GM20431 (cell line): ENCODE data around the gene PTPRT.
"Not testable (repeated sequence)": the region's sequence is repeated elsewhere in the genome, so short reads cannot be mapped to it uniquely, and the experiment has no call there.

Experiments
- in situ Hi-C: fragments of 300-500 bp; cut with MseI, MboI; formaldehyde crosslinking; loops from one replicate; pipeline ENCODE4 v1.15.0; 2020; ENCODE audit warnings: low sequenced_read_pairs; ENCODE audit not compliant: unreplicated experiment

Gene PTPRT

DNA sequence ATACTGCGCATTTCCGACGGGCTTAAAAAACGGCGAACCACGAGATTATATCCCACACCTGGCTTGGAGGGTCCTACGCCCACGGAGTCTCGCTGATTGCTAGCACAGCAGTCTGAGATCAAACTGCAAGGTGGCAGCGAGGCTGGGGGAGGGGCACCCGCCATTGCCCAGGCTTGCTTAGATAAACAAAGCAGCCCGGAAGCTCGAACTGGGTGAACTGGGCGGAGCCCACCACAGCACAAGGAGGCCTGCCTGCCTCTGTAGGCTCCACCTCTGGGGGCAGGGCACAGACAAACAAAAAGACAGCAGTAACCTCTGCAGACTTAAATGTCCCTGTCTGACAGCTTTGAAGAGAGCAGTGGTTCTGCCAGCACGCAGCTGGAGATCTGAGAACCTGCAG is 983.1 kb downstream of the PTPRT start:
- in situ Hi-C loops = not testable (repeated sequence)

DNA sequence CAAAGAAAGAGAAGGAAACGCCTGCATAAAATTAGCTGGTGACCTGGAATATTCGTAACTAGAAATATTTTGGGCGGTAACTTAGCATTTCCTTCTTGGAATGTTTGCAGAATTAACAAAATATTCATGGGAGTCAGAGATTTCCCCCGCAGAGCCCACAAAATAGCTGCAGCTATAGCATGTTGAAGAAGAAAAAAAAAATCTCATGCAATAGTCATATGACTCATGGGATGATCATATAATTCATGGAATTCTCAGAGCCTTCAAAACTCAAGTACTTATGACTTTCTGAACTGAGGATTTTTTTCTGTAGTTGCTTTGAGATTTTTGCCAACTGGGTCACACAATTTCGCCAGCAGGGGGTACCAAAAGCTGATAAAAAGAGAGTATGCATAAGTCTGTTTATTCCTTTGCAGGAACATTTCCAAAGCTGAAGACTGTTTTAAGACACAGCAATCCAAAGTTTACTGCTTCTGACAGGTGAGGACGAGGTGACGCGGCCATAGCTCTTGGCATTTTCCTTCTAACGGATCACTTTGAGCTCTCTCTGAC is 985.5 kb downstream of the PTPRT start:
- in situ Hi-C loops = no loop called here

DNA sequence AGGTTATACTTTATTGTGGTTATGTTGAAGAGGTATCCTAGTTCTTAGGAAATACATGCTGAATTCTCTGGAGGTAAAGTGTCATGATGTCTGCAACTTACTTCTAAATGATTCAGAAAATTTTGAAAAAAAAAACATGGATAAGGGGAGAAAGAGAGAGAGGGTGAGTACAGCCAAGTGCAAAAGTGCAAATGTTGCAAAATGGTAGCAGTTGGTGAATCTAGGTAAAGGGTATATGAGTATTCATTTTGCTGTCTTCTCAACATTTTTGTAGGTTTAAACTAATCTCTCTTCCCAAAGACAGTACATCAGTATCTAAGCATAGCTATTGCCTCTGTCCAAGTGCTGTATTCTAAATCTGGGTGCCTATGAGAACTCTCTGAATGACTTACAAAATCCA is 992.1 kb downstream of the PTPRT start:
- in situ Hi-C loops = no loop called here

DNA sequence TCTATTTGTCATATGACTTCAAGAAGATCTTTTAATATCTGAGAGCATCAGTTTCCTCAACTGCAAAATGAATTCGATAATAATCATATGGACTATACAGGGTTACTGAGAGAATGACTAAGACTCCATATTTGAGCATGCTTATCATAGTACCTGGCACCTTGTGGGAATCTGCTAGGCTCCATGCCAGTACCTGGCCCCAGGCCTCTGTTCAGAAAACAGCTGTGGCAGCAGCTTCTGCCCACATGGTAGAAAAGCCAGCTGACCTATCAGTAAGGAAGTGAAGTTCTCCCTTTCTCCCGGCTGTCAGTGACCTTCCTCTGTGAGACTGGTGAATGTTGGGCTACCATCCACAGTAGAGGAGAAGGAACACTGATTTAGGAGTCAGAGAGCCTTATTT is 996.6 kb downstream of the PTPRT start:
- in situ Hi-C loops = no loop called here

DNA sequence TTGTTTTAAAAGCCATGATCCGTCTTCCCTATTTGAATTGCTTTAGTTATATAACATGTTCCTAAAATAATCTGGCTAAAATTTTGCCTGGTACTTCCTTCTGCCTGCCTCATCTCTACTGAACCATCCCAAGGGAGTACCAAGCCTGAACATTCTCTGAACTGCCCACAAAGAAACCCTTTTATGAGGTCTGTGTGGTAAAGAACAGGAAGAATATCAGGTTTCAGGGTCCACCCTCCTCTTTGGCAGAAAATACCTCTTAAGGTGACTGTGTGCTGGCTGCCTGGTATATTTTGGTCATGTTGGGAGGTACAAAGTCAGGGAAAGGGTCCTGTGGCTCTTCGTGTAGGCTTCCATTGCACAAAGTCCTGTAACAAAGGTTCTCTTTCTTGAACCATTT is 997.4 kb downstream of the PTPRT start:
- in situ Hi-C loops = no loop called here

DNA sequence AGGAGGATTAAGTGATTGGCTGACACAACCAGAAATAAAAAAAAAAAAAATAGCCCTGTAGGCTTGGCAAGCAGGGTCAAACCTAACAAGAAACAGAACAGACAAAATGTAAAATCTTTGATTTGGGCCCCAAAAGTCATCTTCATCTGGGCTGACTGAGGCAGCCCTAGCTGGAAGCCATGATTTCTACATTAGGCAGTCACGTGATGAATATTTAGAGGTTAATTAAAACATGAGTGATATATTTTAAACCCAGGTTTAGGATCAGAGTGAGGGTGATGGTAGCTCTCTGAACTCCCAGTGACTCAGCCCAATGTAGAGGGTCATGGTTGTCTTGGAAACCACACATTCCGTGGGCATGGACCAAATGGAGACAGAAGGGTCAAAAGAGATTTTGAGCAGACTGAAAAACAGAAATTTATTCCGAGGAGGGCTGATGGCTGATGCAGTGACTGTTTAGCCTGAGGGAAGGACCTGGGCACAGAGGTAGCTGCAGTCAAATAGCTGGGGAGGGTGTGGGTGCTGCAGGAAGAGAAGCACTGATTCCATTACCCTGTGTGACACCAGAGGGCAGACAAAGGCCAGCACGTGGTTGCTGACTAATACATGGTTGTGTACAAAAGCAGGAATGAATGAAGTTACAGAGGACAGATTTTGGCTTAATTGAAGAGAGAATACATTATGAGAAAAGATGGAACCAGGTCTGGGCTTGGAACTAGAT is 998.4 kb downstream of the PTPRT start:
- in situ Hi-C loops = no loop called here

DNA sequence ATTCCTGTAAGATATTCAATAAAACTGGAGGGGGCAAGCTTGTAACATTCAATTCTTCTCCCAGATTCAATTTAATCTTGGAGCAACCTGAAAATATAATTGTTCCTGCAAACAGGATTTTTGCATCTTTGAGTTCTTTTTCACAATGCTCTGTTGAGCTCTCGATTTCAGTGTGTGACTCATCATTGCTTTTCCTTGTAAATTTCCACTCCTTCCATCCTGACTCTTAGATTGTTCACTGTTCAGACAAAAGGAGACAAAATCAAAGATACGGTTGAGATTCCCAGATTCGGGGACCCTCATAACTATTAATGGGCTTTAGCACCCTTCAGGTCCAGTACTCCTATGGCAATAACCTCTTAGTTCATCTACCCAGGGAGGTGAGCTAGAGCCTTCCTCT is 999.6 kb downstream of the PTPRT start:
- in situ Hi-C loops = no loop called here

DNA sequence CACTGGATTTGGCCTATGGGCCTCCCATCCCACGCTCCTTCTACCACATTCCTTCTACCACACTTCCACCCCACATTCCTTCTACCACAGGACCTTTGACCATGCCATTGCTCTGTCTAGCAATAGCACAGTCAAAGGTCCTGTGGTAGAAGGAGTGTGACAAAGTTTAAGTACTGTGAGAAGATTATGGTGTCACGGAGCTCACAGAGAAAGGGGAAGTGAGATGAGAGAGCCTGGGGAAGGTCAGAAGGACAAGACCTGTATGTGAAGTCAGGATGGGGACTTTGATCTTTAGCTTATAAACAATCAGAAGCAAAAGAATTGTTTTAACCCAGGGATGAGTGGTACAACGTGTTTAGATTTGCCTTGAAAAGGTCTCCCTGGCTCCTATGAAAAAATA is 1003.4 kb downstream of the PTPRT start:
- in situ Hi-C loops = no loop called here

DNA sequence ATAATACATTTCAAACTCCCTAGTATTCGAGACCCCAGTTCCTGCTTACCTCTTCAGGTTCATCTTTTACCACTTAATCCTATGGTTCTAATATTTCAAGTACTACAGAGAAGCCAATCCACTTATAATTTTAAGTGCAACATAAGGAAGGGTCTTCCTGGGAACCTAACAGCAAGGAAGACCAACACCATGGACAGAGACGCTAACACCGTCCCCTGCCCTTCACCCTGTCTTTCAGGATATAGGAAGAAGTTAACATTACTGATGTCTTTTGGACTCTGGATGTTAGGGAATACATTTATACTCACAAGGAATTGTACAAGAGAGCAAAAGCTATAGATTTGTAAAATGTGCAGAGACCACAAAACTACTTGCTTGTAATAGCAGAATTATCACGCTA is 1006.6 kb downstream of the PTPRT start:
- in situ Hi-C loops = no loop called here

DNA sequence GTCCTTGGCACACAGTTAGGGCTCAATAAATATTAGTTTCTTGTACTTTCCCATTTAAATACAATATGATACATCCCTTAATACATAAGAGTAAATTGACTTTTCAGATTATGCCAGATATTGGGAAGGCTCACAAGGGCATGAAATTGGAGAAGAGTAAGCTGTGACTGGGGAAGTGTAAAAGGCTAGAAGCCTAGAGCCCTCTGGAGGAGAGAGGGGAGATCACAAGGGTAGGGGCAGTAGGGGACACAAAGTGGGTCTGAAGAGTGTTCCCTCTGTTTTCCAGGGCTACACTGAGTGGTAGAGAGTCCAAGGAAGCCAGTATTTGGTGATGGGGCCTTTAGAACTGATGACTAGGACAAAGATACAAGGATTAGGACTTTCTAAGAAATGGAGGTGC is 1008.6 kb downstream of the PTPRT start:
- in situ Hi-C loops = no loop called here

DNA sequence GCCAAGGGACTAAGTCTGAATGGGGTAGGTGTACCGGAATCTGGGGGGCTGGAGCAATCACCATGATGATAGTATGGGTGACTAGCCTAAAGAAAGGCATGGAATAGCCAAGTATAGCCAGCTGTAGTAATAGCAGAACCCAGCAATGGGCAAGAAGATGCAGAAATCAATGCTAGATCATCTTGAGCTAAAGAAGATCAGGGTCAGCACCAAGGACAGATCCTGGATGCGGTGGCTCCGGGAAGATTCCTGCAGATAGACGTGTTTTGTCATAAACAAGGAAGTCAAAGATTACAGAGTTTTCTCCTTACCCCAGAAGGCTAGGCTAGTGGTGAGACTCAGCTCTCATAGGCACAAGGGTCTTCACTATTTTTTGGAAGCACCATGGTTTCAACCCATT is 1009.9 kb downstream of the PTPRT start:
- in situ Hi-C loops = no loop called here

DNA sequence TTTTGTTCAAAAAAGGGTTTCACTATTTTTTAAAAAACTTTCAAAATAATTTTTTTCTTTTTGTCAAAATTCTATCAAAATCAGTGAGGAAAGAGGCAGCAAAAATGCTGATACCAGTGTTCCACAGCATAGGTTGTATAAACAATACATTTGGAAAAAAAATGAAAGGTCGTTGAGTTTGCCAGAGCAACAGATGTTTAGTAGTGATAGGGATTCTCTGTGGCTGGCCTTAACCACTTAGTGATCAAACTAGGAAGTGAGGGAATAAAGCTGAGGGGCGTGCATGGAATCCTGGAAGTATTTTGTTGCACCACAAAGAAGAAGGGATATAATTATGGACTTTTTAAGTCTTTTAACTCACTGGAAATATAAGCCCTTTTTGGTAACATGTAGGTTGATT is 1016.3 kb downstream of the PTPRT start:
- in situ Hi-C loops = no loop called here

DNA sequence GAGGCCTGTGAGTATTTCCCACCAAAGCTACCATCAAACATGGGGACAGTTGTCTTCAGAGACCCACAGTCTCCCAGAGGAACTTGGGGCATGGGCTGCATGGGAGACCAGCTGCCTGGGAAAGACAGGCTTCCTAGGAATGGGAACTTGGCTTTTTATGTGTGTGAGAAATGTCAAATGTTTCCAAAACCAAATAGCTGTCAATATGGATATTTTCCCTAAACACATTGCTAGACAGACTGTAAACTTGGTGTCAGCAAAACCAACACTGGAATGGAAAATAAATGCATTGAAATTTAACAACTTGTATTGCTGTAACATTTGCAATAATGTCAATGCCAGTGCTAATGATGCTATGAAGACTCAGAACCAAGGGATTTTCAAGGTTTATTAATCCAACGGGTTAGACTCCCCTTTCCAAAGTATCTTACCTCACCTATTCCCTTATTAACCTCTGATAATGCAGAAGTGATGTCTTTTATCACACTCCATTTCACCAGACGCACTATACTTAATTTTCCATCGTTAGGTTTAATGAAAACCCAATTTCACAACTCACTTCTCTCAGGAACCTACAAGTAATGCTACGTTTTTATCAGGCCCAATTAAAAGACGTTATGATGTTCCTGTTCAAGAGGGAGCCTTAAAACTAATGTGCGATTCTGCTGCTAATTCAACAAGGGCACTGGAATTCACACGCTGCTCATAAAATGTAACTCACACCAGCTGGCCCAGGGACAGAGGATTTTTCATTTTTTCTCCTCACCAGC is 1025.4 kb downstream of the PTPRT start:
- in situ Hi-C loops = no loop called here

DNA sequence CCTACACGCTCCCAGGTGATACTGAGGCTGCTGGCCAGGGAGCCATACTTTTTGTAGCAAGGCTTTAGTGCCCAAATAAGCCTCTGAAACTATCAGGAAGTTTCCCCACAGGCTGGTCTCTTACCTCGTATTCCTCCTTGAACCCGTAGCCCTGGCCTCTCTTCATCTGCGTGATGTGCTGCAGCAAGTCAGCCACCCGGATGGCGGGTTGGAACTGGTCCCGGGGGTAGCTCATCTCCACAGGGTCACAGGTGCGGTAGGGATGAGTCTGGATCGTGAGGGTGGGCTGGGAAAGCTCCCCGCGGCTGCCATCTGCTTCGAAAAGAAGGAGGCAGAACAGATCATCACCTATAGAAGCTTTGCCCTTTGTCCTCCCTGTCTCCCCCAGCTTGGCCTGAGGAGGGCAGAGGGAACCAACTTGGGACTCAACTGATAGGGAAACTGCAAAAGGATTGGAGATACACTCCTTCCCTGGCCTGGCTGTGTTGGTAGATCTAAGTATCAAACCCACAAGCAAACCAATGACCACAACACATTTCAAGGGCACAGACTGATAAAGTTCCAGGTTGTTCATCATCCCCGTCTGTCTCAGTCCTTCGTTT is 1028.4 kb downstream of the PTPRT start:
- in situ Hi-C loops = no loop called here

DNA sequence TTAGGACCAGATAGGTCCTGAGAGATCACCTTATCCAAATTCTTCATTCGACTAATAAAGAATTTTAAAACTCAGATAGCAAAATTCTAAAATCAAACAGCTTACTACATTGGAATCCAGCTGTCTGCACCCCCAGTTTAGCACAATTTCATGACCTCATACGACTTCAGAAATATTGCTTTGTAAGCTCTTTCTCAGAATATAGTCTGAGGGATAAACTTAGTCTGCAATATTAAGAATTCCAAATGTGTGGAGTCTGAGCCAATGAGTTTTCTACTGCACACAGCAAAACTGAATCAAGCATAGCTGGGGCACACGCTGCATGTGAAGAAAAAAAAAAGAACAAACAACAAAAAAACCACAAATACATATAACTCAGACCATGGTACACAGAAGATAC is 1029.9 kb downstream of the PTPRT start:
- in situ Hi-C loops = no loop called here

DNA sequence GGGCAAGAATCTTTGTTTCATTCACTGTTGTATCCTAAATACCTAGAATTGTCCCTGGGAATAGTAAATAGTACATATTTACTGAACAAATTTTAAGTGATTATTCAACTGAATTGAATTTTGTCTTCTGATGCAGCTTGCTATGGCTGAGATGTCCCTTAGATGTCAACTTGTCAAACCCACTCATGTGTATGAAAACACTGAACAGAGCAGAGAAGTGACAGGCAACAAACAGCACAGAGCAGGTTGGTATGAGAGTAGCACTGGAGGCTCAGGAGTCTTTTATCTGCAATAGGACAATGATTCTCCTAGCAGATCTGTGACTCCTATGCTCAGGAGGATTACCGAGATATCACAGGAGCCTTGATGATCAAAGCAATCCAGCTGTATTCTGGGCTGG is 1031.4 kb downstream of the PTPRT start:
- in situ Hi-C loops = no loop called here

DNA sequence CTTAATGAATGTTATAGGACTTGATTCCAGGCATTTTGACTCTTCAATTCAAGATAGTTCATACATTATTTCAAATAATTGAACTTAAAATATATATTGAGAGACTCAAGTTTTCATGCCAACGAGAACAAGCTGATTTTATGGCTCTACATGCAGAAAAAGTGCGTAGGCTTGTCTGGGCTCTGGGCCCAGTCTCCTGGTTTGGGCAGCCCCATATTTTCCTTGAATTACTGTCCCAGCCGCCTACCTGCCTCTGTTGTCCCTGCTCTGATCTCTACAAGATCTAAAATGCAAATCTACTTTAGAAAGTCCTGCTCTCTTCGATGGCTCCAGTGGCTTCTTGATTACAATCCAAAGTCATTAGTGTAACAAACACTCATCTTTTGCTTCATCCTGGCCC is 1034.1 kb downstream of the PTPRT start:
- in situ Hi-C loops = no loop called here

DNA sequence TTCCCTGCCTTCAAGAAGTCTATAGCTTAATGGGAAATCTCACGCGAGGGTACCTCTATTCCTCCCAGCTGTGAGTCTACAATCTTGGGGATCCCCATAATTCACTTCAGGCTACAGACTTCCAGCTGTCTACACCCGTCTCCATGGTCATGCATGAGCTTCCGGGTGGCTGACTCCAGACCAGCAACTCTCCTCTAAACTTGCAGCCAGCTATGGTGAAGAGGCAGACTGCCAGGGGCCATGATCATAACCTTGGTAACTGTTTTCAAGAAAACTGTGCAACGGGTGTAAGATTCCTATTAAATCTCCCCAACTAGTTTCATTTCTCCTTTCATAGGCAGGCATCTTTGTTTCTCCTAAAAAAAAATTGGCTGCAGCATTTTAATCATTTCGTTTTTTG is 1037.1 kb downstream of the PTPRT start:
- in situ Hi-C loops = no loop called here

DNA sequence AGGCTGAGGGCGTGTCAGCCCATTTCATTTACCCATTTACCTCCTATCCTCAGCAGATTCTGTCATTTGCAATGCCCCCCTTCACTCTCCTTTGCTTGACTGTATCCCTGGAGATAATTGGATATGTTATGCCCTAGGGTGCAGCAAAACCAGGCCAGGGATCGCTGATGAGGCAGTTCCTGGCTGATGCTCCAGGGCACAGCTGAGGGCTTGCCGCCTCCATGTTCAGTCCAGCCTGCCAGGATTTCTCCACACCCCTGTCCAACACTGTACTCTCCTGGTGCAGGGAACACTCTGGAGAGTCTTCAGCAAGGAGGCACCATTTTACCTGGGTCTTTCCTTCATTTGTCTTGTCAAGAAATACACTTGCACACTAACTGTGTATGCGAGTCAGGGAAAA is 1039.5 kb downstream of the PTPRT start:
- in situ Hi-C loops = no loop called here

DNA sequence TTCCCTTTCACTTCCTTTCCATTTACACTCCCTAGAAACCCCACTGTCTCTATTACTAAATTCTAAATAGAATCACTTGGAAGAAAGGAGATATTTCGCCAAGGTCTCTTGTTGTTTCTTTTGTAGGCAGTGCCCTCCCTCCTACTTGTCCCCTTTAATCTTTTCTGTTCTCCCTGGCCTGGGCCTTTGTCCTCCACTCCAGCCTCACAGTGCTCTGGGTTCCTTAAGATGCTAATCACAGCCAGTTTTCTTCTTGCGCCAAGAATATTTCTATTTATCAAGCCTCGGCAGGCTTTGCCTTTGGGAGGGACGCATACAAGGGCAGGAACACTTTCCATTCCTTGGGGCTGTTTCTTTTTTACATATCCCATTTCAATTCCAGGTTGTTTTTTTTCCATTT is 1051.0 kb downstream of the PTPRT start:
- in situ Hi-C loops = no loop called here
